Measurements from ENCODE around the gene SAMD8. TPM values are rescaled to one million over a fixed set of nuclear protein-coding genes. Genes with fewer than 3 reads are reported as not detected.
"Not testable (repeated sequence)": the region's sequence is repeated elsewhere in the genome, so short reads cannot be mapped to it uniquely, and the experiment has no call there.

The SAMD8 gene
- polyA plus RNA-seq, 1 donor from 2014 or later = 11.7 TPM

- Mint-ChIP-seq H3K9me3 (peaks cover 0 to 1% (median 0%) of the 10 kb centered on the region in 3 donors), H3K36me3 (peaks cover 2% of the 10 kb centered on the region), H3K4me1 (peaks cover 18 to 27% (median 23%) of the 10 kb centered on the region in 3 donors), H3K27ac (peak overlapping the region in 2 of 3 donors; percentile 98 to 99), H3K27me3 (no peaks in the 10 kb centered on the region), H3K4me3 (peak overlapping the region; percentile 67 to 100 (median 98))
Observed at GRCh38 chr10:75212343-75212742, 100.9 kb downstream of the SAMD8 start.

- Mint-ChIP-seq H3K4me1 (peaks cover 21 to 28% (median 24%) of the 10 kb centered on the region in 3 donors), H3K27me3 (no peaks in the 10 kb centered on the region), H3K27ac (peak overlapping the region in 1 of 3 donors; percentile 21)
Observed at GRCh38 chr10:75220274-75220673, 108.8 kb downstream of the SAMD8 start.

GRCh38 chr10:75221492-75221891 is 110.0 kb downstream of the SAMD8 start:
- H3K27ac Mint-ChIP-seq, H3K4me3 Mint-ChIP-seq, H3K9me3 Mint-ChIP-seq, H3K27me3 Mint-ChIP-seq, H3K36me3 Mint-ChIP-seq: not testable (repeated sequence)
- peaks cover 26 to 31% (median 27%) of the 10 kb centered on the region in 3 donors for H3K4me1 Mint-ChIP-seq

More at GRCh38 chr10:75220274-75220673, 108.8 kb downstream of the SAMD8 start:
- no peaks in the 10 kb centered on the region for H3K9me3 Mint-ChIP-seq
- no peak overlapping the region for H3K4me3 Mint-ChIP-seq
- peaks cover 2% of the 10 kb centered on the region for H3K36me3 Mint-ChIP-seq

GRCh38 chr10:75223507-75223906 is 112.1 kb downstream of the SAMD8 start:
- Mint-ChIP-seq H3K36me3 (peaks cover 2% of the 10 kb centered on the region), H3K27ac (peak overlapping the region in 2 of 3 donors; percentile 21 to 67), H3K4me3 (no peak overlapping the region), H3K4me1 (peaks cover 23 to 32% (median 31%) of the 10 kb centered on the region in 3 donors), H3K27me3 (no peaks in the 10 kb centered on the region), H3K9me3 (no peaks in the 10 kb centered on the region)

GRCh38 chr10:75226095-75226494 is 114.6 kb downstream of the SAMD8 start:
- Mint-ChIP-seq H3K36me3 (peaks cover 4% of the 10 kb centered on the region), H3K27ac (peak overlapping the region; percentile 55 to 80 (median 75)), H3K4me3 (no peak overlapping the region), H3K4me1 (peaks cover 23 to 34% (median 30%) of the 10 kb centered on the region in 3 donors), H3K9me3 (no peaks in the 10 kb centered on the region), H3K27me3 (no peaks in the 10 kb centered on the region)

- Mint-ChIP-seq H3K9me3 (no peaks in the 10 kb centered on the region), H3K27me3 (no peaks in the 10 kb centered on the region), H3K4me3 (no peak overlapping the region), H3K27ac (peak overlapping the region; percentile 55 to 80 (median 75)), H3K4me1 (peaks cover 23 to 36% (median 30%) of the 10 kb centered on the region in 3 donors), H3K36me3 (peaks cover 4% of the 10 kb centered on the region)
Observed at GRCh38 chr10:75226656-75227055, 115.2 kb downstream of the SAMD8 start.

GRCh38 chr10:75228278-75228677 is 116.8 kb downstream of the SAMD8 start:
- Mint-ChIP-seq H3K4me1 (peaks cover 26 to 38% (median 26%) of the 10 kb centered on the region in 3 donors), H3K27me3 (no peaks in the 10 kb centered on the region), H3K9me3 (no peaks in the 10 kb centered on the region), H3K36me3 (peaks cover 4% of the 10 kb centered on the region), H3K27ac (peak overlapping the region; percentile 43 to 90 (median 61)), H3K4me3 (no peak overlapping the region)

GRCh38 chr10:75228834-75229233 is 117.4 kb downstream of the SAMD8 start:
- H3K36me3 Mint-ChIP-seq = peaks cover 4% of the 10 kb centered on the region
- H3K4me3 Mint-ChIP-seq = peak overlapping the region in 1 of 4 donors; percentile 11
- no peaks in the 10 kb centered on the region for H3K27me3 Mint-ChIP-seq
- no peaks in the 10 kb centered on the region for H3K9me3 Mint-ChIP-seq
- H3K27ac Mint-ChIP-seq = peak overlapping the region; percentile 43 to 90 (median 61)
- peaks cover 26 to 40% (median 28%) of the 10 kb centered on the region in 3 donors for H3K4me1 Mint-ChIP-seq

GRCh38 chr10:75229971-75230370 is 118.5 kb downstream of the SAMD8 start:
- Mint-ChIP-seq H3K9me3 (no peaks in the 10 kb centered on the region), H3K4me3 (no peak overlapping the region), H3K27ac (peak overlapping the region in 1 of 3 donors; percentile 33), H3K36me3 (peaks cover 2% of the 10 kb centered on the region), H3K27me3 (no peaks in the 10 kb centered on the region), H3K4me1 (peaks cover 18 to 28% (median 19%) of the 10 kb centered on the region in 3 donors)

- peaks cover 12 to 22% (median 14%) of the 10 kb centered on the region in 3 donors for H3K4me1 Mint-ChIP-seq
- H3K4me3 Mint-ChIP-seq = peak overlapping the region in 3 of 4 donors; percentile 3 to 59 (median 5)
- H3K9me3 Mint-ChIP-seq = no peaks in the 10 kb centered on the region
- H3K36me3 Mint-ChIP-seq = peaks cover 2% of the 10 kb centered on the region
- H3K27me3 Mint-ChIP-seq = no peaks in the 10 kb centered on the region
- peak overlapping the region; percentile 37 to 94 (median 79) for H3K27ac Mint-ChIP-seq
Observed at GRCh38 chr10:75230600-75231038, 119.2 kb downstream of the SAMD8 start.

Other genes with a start within 250 kb of the SAMD8 start
- gene VDAC2, start 99.1 kb downstream of the SAMD8 start, polyA plus RNA-seq = 134 TPM
- gene COMTD1, start 124.3 kb downstream of the SAMD8 start, polyA plus RNA-seq = 8.5 TPM

All from IgD-negative memory B cell (primary cell).